Ishikawa (cell line): ENCODE data around the gene ZNF593OS.

ENCODE experiments used
- CEBPB ChIP-seq: IDR thresholded peaks from 2 replicates; pipeline ENCODE4 v1.6.1; 2012
- EGR1 ChIP-seq: IDR thresholded peaks from 2 replicates; pipeline ENCODE4 v1.6.1; 2012
- EP300 ChIP-seq: IDR thresholded peaks from 2 replicates; pipeline ENCODE4 v1.6.1; 2012; ENCODE audit warnings: borderline replicate concordance
- TAF1 ChIP-seq: IDR thresholded peaks from 2 replicates; pipeline ENCODE4 v1.6.1; 2012; ENCODE audit warnings: low read depth, mild to moderate bottlenecking
- TCF12 ChIP-seq: IDR thresholded peaks from 2 replicates; pipeline ENCODE4 v1.6.1; 2012; ENCODE audit warnings: low read depth
- YY1 ChIP-seq: IDR thresholded peaks from 2 replicates; pipeline ENCODE4 v1.6.1; 2012; ENCODE audit warnings: low read depth
- TF ChIP-seq, protein P1 (sequence below): IDR thresholded peaks from 2 replicates; pipeline ENCODE4 v1.6.1; 2012
- TF ChIP-seq, protein P2 (sequence below): IDR thresholded peaks from 2 replicates; pipeline ENCODE4 v1.6.1; 2012; ENCODE audit warnings: low read depth, mild to moderate bottlenecking

DNA sequence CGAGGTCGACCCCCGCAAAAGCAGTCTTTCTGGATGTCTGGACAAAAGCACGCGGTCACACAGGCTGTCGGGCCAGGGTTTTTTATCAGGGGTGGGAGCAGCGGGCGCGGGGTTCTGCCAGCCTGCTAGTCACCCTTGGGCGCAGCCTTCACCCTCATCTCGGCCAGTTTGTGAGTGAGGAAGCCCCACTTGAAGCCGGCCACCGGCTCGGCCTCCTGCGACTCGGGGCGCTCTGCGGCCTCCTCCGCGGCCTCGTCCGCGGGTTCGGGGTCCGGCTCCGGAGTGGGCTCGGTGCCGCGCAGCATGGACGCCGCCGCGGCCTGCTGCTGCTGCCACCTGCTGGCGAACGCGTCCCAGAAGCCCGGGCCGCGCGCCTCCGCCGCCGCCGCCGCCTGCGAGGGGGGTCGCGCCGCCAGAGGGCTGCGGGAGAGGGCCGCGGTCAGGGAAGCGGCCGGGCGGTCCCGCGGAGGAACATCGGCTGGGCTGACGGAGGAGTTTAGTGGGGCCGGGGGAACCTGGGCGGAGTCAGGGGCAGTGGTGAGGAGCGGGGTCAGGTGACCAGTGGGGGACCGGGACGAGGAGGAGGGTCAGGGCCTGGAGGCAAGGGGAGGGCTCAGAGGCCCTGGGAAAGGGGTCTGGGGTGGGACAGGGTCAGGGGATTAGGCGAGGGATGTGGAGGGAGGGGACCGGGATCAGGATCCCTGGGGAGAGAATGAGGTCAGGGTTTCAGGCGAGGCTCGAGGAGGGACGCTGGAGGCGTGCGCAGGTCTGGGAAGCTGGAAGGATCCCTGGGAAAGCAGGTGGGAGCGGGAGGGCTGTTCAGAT, 7.4 kb downstream of the ZNF593OS start:
- no peak for TF ChIP-seq TAF1
- no peak; the same call in 1 of the 2 replicates for TF ChIP-seq EP300
- TF ChIP-seq, protein P1, sequence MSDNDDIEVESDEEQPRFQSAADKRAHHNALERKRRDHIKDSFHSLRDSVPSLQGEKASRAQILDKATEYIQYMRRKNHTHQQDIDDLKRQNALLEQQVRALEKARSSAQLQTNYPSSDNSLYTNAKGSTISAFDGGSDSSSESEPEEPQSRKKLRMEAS = no peak
- TF ChIP-seq EGR1 = no peak
- TF ChIP-seq YY1 = 0 out of 2 replicates have a peak, but pooled peaks have one; percentile 52
- TF ChIP-seq CEBPB = no peak
- TF ChIP-seq, protein P2, sequence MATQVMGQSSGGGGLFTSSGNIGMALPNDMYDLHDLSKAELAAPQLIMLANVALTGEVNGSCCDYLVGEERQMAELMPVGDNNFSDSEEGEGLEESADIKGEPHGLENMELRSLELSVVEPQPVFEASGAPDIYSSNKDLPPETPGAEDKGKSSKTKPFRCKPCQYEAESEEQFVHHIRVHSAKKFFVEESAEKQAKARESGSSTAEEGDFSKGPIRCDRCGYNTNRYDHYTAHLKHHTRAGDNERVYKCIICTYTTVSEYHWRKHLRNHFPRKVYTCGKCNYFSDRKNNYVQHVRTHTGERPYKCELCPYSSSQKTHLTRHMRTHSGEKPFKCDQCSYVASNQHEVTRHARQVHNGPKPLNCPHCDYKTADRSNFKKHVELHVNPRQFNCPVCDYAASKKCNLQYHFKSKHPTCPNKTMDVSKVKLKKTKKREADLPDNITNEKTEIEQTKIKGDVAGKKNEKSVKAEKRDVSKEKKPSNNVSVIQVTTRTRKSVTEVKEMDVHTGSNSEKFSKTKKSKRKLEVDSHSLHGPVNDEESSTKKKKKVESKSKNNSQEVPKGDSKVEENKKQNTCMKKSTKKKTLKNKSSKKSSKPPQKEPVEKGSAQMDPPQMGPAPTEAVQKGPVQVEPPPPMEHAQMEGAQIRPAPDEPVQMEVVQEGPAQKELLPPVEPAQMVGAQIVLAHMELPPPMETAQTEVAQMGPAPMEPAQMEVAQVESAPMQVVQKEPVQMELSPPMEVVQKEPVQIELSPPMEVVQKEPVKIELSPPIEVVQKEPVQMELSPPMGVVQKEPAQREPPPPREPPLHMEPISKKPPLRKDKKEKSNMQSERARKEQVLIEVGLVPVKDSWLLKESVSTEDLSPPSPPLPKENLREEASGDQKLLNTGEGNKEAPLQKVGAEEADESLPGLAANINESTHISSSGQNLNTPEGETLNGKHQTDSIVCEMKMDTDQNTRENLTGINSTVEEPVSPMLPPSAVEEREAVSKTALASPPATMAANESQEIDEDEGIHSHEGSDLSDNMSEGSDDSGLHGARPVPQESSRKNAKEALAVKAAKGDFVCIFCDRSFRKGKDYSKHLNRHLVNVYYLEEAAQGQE = no peak
- TF ChIP-seq TCF12 = no peak
